OCI-LY3 (cell line): ENCODE data around the gene PREX1.

Experiments
- H2AFZ ChIP-seq: fragments of 200-600, 300-600 bp; shearing (Covaris generic); 2 replicates; pipeline ENCODE4 v1.6.0; 2014; ENCODE audit warnings: antibody characterized with exemption, low read depth, low read length
- H3K27ac ChIP-seq: fragments of 200-600, 300-600 bp; sonication (generic); 2 replicates; pipeline ENCODE4 v1.5.1; 2014; ENCODE audit warnings: mild to moderate bottlenecking, low read length, moderate library complexity, mixed read lengths
- H3K27me3 ChIP-seq: fragments of 200-600, 300-600 bp; sonication (generic); 2 replicates; pipeline ENCODE4 v1.6.1; 2014; ENCODE audit warnings: low read depth, low read length, mixed read lengths
- H3K36me3 ChIP-seq: fragments of 200-600, 300-600 bp; sonication (generic); replicated peaks from 2 replicates; pipeline ENCODE3; 2014; ENCODE audit warnings: low read depth, low read length, mixed read lengths
- H3K4me1 ChIP-seq: fragments of 300-600, 200-600 bp; sonication (generic); 2 replicates; pipeline ENCODE4 v1.6.1; 2014; ENCODE audit warnings: low read length, mixed read lengths
- H3K4me2 ChIP-seq: fragments of 200-600, 300-600 bp; sonication (generic); 2 replicates; pipeline ENCODE4 v1.6.1; 2014; ENCODE audit warnings: low read length, mixed read lengths
- H3K4me3 ChIP-seq: fragments of 300-600, 200-600 bp; sonication (generic); 2 replicates; pipeline ENCODE4 v1.5.1; 2014; ENCODE audit warnings: antibody characterized with exemption, mild to moderate bottlenecking, low read length, moderate library complexity
- H3K79me2 ChIP-seq: fragments of 300-600, 200-600 bp; shearing (Covaris generic); 2 replicates; pipeline ENCODE4 v1.6.1; 2014; ENCODE audit warnings: mild to moderate bottlenecking, low read length, mixed read lengths
- H3K9ac ChIP-seq: fragments of 300-600, 200-600 bp; shearing (Covaris generic); 2 replicates; pipeline ENCODE4 v1.6.0; 2014; ENCODE audit warnings: mild to moderate bottlenecking, low read length, moderate library complexity
- H3K9me3 ChIP-seq: fragments of 200-600, 300-600 bp; shearing (Covaris generic); 2 replicates; pipeline ENCODE4 v1.6.1; 2014; ENCODE audit warnings: low read length, mixed read lengths; ENCODE audit not compliant: insufficient read depth
- H4K20me1 ChIP-seq: fragments of 200-600, 300-600 bp; sonication (generic); 2 replicates; pipeline ENCODE4 v1.6.1; 2016; ENCODE audit warnings: low read length, mixed read lengths; ENCODE audit not compliant: insufficient read depth
- CTCF ChIP-seq: fragments of 200-600, 300-600 bp; sonication (generic); IDR thresholded peaks from 2 replicates; pipeline ENCODE4 v1.5.1; 2014; ENCODE audit warnings: antibody characterized with exemption, low read length, low read depth
- EZH2phosphoT487 ChIP-seq: fragments of 200-600 bp; shearing (Covaris generic); IDR thresholded peaks from 2 replicates; pipeline ENCODE4 v1.6.1; 2018; ENCODE audit warnings: antibody characterized with exemption, mixed run types, low read depth

The PREX1 gene

GRCh38 chr20:48647858-48648257, 179.9 kb downstream of the PREX1 start:
- peaks cover 12% of the 10 kb centered on the region for H3K36me3 ChIP-seq
- H3K79me2 ChIP-seq = no peaks in the 10 kb centered on the region
- no peak overlapping the region for H3K4me2 ChIP-seq
- no peaks in the 10 kb centered on the region for H3K4me1 ChIP-seq
- H3K9ac ChIP-seq = no peak overlapping the region
- no peak overlapping the region for H3K27ac ChIP-seq
- H3K27me3 ChIP-seq = no peaks in the 10 kb centered on the region
- TF ChIP-seq CTCF = no peak
- TF ChIP-seq EZH2phosphoT487 = no peak
- H3K9me3 ChIP-seq = no peaks in the 10 kb centered on the region
- H3K4me3 ChIP-seq = no peak overlapping the region
- H2AFZ ChIP-seq = no peak overlapping the region
- no peaks in the 10 kb centered on the region for H4K20me1 ChIP-seq

DNA sequence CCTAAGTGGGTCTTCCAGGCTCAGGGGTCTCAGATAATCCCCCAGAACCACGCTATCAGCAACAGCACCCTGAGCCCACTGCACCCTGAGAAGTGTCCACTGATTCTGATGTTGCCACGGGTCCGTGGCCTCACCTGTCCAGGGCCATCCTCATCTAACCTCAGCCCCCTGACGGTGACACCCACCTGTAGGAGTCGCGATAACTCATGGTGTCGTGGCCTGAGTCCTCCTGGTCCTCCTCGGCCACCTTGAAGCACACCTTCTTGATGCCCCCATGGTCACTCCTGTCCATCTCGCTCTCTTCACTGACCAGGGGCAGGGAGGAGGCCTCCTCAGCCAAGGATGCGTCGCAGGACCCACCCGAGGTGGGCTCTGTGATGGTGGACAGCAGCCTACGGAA, 182.1 kb downstream of the PREX1 start:
- H3K27ac ChIP-seq = no peak overlapping the region
- H2AFZ ChIP-seq = no peak overlapping the region
- H3K27me3 ChIP-seq = no peaks in the 10 kb centered on the region
- no peak for TF ChIP-seq EZH2phosphoT487
- no peak for TF ChIP-seq CTCF
- H3K36me3 ChIP-seq = peaks cover 12% of the 10 kb centered on the region
- no peak overlapping the region for H3K4me3 ChIP-seq
- no peak overlapping the region for H3K9ac ChIP-seq
- H3K4me2 ChIP-seq = no peak overlapping the region
- no peaks in the 10 kb centered on the region for H3K9me3 ChIP-seq
- H3K4me1 ChIP-seq = no peaks in the 10 kb centered on the region
- H3K79me2 ChIP-seq = no peaks in the 10 kb centered on the region
- H4K20me1 ChIP-seq = no peaks in the 10 kb centered on the region

- H3K36me3 ChIP-seq = peaks cover 9% of the 10 kb centered on the region
- no peak overlapping the region for H3K4me3 ChIP-seq
- no peak overlapping the region for H3K27ac ChIP-seq
- H3K4me2 ChIP-seq = no peak overlapping the region
- no peaks in the 10 kb centered on the region for H3K4me1 ChIP-seq
- no peaks in the 10 kb centered on the region for H4K20me1 ChIP-seq
- no peaks in the 10 kb centered on the region for H3K79me2 ChIP-seq
- H3K27me3 ChIP-seq = no peaks in the 10 kb centered on the region
- H3K9me3 ChIP-seq = no peaks in the 10 kb centered on the region
- no peak overlapping the region for H3K9ac ChIP-seq
- TF ChIP-seq EZH2phosphoT487 (no peak), CTCF (no peak)
- H2AFZ ChIP-seq = no peak overlapping the region
Observed at GRCh38 chr20:48644286-48644828, 183.4 kb downstream of the PREX1 start.

DNA sequence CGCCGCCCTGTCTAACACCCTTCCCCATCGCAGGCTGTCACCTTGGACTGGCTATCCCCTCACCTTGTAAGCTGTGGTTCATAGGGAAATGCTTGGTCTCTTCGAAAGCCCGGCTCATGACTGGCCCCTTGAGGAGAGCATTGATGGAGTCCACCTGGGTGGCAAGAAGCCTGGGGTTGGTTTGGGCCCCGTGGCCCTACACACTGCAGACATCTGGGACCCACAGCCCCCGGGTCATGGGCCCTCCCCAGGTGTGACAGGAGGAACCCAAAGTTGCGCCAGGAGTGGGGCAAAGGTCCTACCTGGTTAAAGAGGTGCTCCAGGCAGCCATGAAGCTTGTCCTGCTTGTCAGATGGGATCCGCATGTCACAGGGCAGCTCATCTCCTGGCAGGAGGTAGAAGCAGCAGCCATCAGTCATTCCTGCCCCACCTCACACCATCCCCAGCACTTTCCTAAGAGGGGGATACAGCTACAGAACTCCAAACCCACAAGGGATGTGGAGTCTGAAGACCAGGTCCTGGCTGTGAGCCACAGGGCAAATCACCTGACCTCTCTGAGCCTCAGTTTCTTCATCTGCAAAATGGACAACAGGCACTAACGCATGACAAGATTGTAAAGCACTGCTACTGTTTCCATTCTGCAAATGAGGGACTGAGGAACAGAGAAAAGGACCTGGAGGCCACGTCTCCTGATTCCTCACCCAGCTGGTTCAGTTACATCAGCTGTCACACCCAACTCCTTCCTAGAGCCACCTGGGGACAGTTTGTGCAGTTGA, 185.5 kb downstream of the PREX1 start:
- H3K4me3 ChIP-seq = no peak overlapping the region
- no peaks in the 10 kb centered on the region for H3K9me3 ChIP-seq
- no peaks in the 10 kb centered on the region for H3K79me2 ChIP-seq
- H3K4me1 ChIP-seq = no peaks in the 10 kb centered on the region
- H3K36me3 ChIP-seq = peaks cover 6% of the 10 kb centered on the region
- no peak overlapping the region for H3K27ac ChIP-seq
- H2AFZ ChIP-seq = no peak overlapping the region
- H3K27me3 ChIP-seq = no peaks in the 10 kb centered on the region
- no peak overlapping the region for H3K9ac ChIP-seq
- H4K20me1 ChIP-seq = no peaks in the 10 kb centered on the region
- no peak for TF ChIP-seq CTCF
- no peak for TF ChIP-seq EZH2phosphoT487
- H3K4me2 ChIP-seq = no peak overlapping the region
